Fibroblast of lung (primary cell): Measurements from ENCODE around the gene MICU1. TPM values are rescaled to one million over a fixed set of nuclear protein-coding genes. Genes with fewer than 3 reads are reported as not detected.

Experiments used
- DNase-seq, 2 donors: peaks; one replicate each; pipeline versions ENCODE4 v3.0.0 to v3.0.0-alpha.2; 2010; ENCODE audit warnings: low read depth in 2 of 2
- H2AFZ ChIP-seq: 2 replicates; pipeline ENCODE4 v1.5.1; 2012; ENCODE audit warnings: low read length, control low read depth, inconsistent platforms
- H3K27ac ChIP-seq: 2 replicates; pipeline ENCODE4 v1.5.1; 2011; ENCODE audit warnings: low read length, control low read depth; ENCODE audit not compliant: insufficient read depth
- H3K27me3 ChIP-seq: 2 replicates; pipeline ENCODE4 v1.5.1; 2011; ENCODE audit warnings: mild to moderate bottlenecking, low read length; ENCODE audit not compliant: control insufficient read depth, insufficient read depth
- H3K36me3 ChIP-seq: 2 replicates; pipeline ENCODE4 v1.5.1; 2011; ENCODE audit warnings: low read length; ENCODE audit not compliant: control insufficient read depth, insufficient read depth
- H3K4me1 ChIP-seq: 2 replicates; pipeline ENCODE4 v1.5.1; 2011; ENCODE audit warnings: low read length; ENCODE audit not compliant: control insufficient read depth, insufficient read depth; ENCODE audit errors: extremely low read depth
- H3K4me2 ChIP-seq: 2 replicates; pipeline ENCODE4 v1.5.1; 2011; ENCODE audit warnings: low read length, control low read depth; ENCODE audit not compliant: insufficient read depth; ENCODE audit errors: extremely low read depth
- H3K4me3 ChIP-seq, 4 experiments: fragments of 200-600 bp in 1 of 4; sonication (generic) in 1 of 4; replicated peaks in 1 of 4; 2 replicates each; pipeline ENCODE4 v1.5.1; 2011 to 2016; ENCODE audit warnings: low read length in 4 of 4, low read depth in 3 of 4, mild to moderate bottlenecking in 3 of 4, control low read depth in 2 of 4, inconsistent platforms in 1 of 4, mixed read lengths in 1 of 4; ENCODE audit not compliant: insufficient read depth in 1 of 4; ENCODE audit errors: control extremely low read depth in 1 of 4
- H3K79me2 ChIP-seq: 2 replicates; pipeline ENCODE4 v1.5.1; 2012; ENCODE audit warnings: mild to moderate bottlenecking, low read length, inconsistent platforms; ENCODE audit not compliant: control insufficient read depth, insufficient read depth
- H3K9ac ChIP-seq: 2 replicates; pipeline ENCODE4 v1.5.1; 2011; ENCODE audit warnings: mild to moderate bottlenecking, low read length, control low read depth; ENCODE audit not compliant: insufficient read depth
- H3K9me3 ChIP-seq: 2 replicates; pipeline ENCODE4 v1.5.1; 2012; ENCODE audit warnings: low read depth, low read length; ENCODE audit not compliant: control insufficient read depth, insufficient read depth
- H4K20me1 ChIP-seq: 2 replicates; pipeline ENCODE4 v1.5.1; 2011; ENCODE audit warnings: low read length; ENCODE audit not compliant: control insufficient read depth, insufficient read depth; ENCODE audit errors: extremely low read depth
- CTCF ChIP-seq, 2 donors: IDR thresholded peaks in 1 of 2; conservative IDR thresholded peaks in 1 of 2; 1 replicate in 1 of 2; 2 replicates in 1 of 2; pipeline ENCODE4 v1.5.1; 2011 to 2012; ENCODE audit warnings: low read length in 2 of 2, control low read depth in 1 of 2, inconsistent platforms in 1 of 2, low read depth in 1 of 2, mild to moderate bottlenecking in 1 of 2
- EZH2 ChIP-seq: IDR thresholded peaks from 2 replicates; pipeline ENCODE4 v1.5.1; 2012; ENCODE audit warnings: low read length, control low read depth, mild to moderate bottlenecking; ENCODE audit errors: missing control alignments
- polyA plus RNA-seq, 2 donors: library from polyadenylated mRNA; depleted of rRNA in 1 of 2; stranded (reverse) in 1 of 2; unstranded in 1 of 2; fragments of >200 nt; gene quantifications; 2 replicates each; pipeline ENCODE4 v1.2.1, GENCODE V29; 2011 to 2012; ENCODE audit warnings: missing spikeins in 1 of 2
- total RNA-seq: library from RNA; depleted of rRNA; stranded (reverse); fragments of >200 nt; gene quantifications from 2 replicates; pipeline ENCODE4 v1.2.1, GENCODE V29; 2014

The MICU1 gene
- total and polyA plus RNA-seq, 2 donors (not counting 1 experiment from before 2014, with no cell fraction given), result 83.2 to 83.3 TPM

DNA sequence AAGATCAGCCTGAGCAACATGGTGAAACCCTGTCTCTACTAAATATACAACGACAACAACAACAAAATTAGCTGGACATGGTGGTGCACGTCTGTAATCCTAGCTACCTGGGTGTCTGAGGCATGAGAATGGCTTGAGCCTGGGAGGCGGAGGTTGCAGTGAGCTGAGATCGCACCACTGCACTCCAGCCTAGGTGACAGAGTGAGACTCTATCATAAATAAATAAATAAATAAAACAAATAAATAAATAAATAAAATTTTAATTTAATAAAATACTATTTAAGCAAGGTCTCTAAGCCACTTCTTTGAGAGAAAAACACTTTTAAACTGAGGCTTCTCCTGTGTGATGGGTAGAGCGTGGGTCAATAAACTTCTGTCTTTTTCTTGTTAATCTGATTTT lies 38.3 kb downstream of the MICU1 start:
- TF ChIP-seq CTCF (conservative IDR thresholded peaks at IDR 0.05 in 1 of 2, IDR thresholded peaks at IDR 0.05 in 1 of 2; ENCODE audit: low read depth in 1 of 2, low read length in 2 of 2) (no peak), EZH2 (no peak)
- Histone ChIP-seq H3K27ac (no peak overlapping the region), H2AFZ (no peak overlapping the region), H3K36me3 (no peaks in the 10 kb centered on the region), H3K4me3 (no peak overlapping the region), H4K20me1 (no peaks in the 10 kb centered on the region), H3K9ac (no peak overlapping the region), H3K79me2 (peaks cover 3% of the 10 kb centered on the region), H3K27me3 (no peaks in the 10 kb centered on the region), H3K9me3 (no peaks in the 10 kb centered on the region), H3K4me2 (no peak overlapping the region), H3K4me1 (no peaks in the 10 kb centered on the region)
- DNase-seq, result no peak

- H3K36me3 ChIP-seq, result no peaks in the 10 kb centered on the region
- H3K27me3 ChIP-seq, result no peaks in the 10 kb centered on the region
- no peaks in the 10 kb centered on the region for H3K4me1 ChIP-seq
- no peak overlapping the region for H2AFZ ChIP-seq
- no peak overlapping the region for H3K27ac ChIP-seq
- H4K20me1 ChIP-seq, result no peaks in the 10 kb centered on the region
- no peak overlapping the region for H3K4me3 ChIP-seq
- no peak for DNase-seq
- no peak overlapping the region for H3K4me2 ChIP-seq
- no peak overlapping the region for H3K9ac ChIP-seq
- TF ChIP-seq EZH2 (no peak), CTCF (conservative IDR thresholded peaks at IDR 0.05 in 1 of 2, IDR thresholded peaks at IDR 0.05 in 1 of 2; ENCODE audit: low read depth in 1 of 2, low read length in 2 of 2) (no peak)
- H3K79me2 ChIP-seq, result no peaks in the 10 kb centered on the region
- no peaks in the 10 kb centered on the region for H3K9me3 ChIP-seq
Measured at GRCh38 chr10:72574636-72575035, 51.2 kb downstream of the MICU1 start.

DNA sequence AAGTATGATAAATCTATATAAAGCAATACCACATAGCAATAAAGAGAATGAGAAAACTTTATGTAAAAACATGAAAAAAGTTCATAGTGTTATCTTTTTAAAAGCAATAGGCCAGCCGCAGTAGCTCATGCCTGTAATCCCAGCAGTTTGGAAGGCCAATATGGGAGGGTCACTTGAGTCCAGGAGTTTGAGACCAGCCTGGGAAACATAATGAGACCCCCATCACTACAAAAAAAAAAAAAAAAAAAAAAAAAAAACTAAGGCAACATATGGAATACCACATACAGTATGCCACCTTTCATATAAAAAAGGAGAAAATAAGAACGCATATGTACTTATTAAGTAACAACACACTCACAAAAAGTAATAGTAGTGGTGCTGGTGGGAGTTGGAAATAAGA lies 52.8 kb downstream of the MICU1 start:
- H3K79me2 ChIP-seq, result no peaks in the 10 kb centered on the region

More for the DNA sequence above, 52.8 kb downstream of the MICU1 start:
- H3K27me3 ChIP-seq, result no peaks in the 10 kb centered on the region
- H3K4me2 ChIP-seq, result no peak overlapping the region
- H3K4me1 ChIP-seq, result no peaks in the 10 kb centered on the region
- H3K27ac ChIP-seq, result no peak overlapping the region
- H3K36me3 ChIP-seq, result no peaks in the 10 kb centered on the region
- no peak overlapping the region for H2AFZ ChIP-seq
- no peak for TF ChIP-seq CTCF (conservative IDR thresholded peaks at IDR 0.05 in 1 of 2, IDR thresholded peaks at IDR 0.05 in 1 of 2; ENCODE audit: low read depth in 1 of 2, low read length in 2 of 2)
- no peak for TF ChIP-seq EZH2
- no peak overlapping the region for H3K4me3 ChIP-seq
- no peak for DNase-seq
- H3K9ac ChIP-seq, result no peak overlapping the region
- no peaks in the 10 kb centered on the region for H3K9me3 ChIP-seq
- no peaks in the 10 kb centered on the region for H4K20me1 ChIP-seq
